Endodermal cell (in vitro differentiated cells): ENCODE measurements around the gene FHL3. TPM values are rescaled to one million over a fixed set of nuclear protein-coding genes. Genes with fewer than 3 reads are reported as not detected.

Source experiments
- DNase-seq: peaks from one replicate; pipeline ENCODE4 v3.0.0-alpha.2; 2017
- H3K27ac ChIP-seq: 2 replicates; pipeline ENCODE4 v1.5.1; 2013; ENCODE audit warnings: mild to moderate bottlenecking, low read depth, low read length, moderate library complexity
- H3K27me3 ChIP-seq: 2 replicates; pipeline ENCODE4 v1.6.1; 2013; ENCODE audit warnings: mild to moderate bottlenecking, low read length, moderate library complexity; ENCODE audit not compliant: insufficient read depth, control insufficient read depth, poor library complexity, severe bottlenecking
- H3K36me3 ChIP-seq: 2 replicates; pipeline ENCODE4 v1.7.0; 2013; ENCODE audit warnings: mild to moderate bottlenecking, low read length, moderate library complexity; ENCODE audit not compliant: control insufficient read depth, insufficient read depth
- H3K4me1 ChIP-seq: one replicate; pipeline ENCODE4 v1.7.0; 2013; ENCODE audit warnings: low read length; ENCODE audit not compliant: control insufficient read depth, insufficient read depth
- H3K4me3 ChIP-seq: 2 replicates; pipeline ENCODE4 v1.5.1; 2013; ENCODE audit warnings: mild to moderate bottlenecking, low read length, moderate library complexity
- H3K9ac ChIP-seq: 2 replicates; pipeline ENCODE4 v1.6.1; 2013; ENCODE audit warnings: mild to moderate bottlenecking, low read length, moderate library complexity; ENCODE audit not compliant: poor library complexity, severe bottlenecking; ENCODE audit errors: extremely low read depth
- H3K9me3 ChIP-seq: 2 replicates; pipeline ENCODE4 v1.6.1; 2013; ENCODE audit warnings: mild to moderate bottlenecking, low read length, moderate library complexity; ENCODE audit not compliant: control insufficient read depth
- H3K27ac Mint-ChIP-seq: 2 replicates; pipeline ENCODE4 v1.8.0; 2020; ENCODE audit warnings: mixed read lengths
- H3K27me3 Mint-ChIP-seq: 2 replicates; pipeline ENCODE4 v1.8.0; 2021; ENCODE audit warnings: mild to moderate bottlenecking, mixed read lengths; ENCODE audit not compliant: insufficient read depth
- H3K36me3 Mint-ChIP-seq: 2 replicates; pipeline ENCODE4 v1.8.0; 2020; ENCODE audit warnings: low read depth, mixed read lengths
- H3K4me1 Mint-ChIP-seq: 2 replicates; pipeline ENCODE4 v1.8.0; 2020; ENCODE audit warnings: mixed read lengths
- H3K4me3 Mint-ChIP-seq: 2 replicates; pipeline ENCODE4 v1.8.0; 2020; ENCODE audit warnings: mild to moderate bottlenecking, moderate library complexity, mixed read lengths
- H3K9me3 Mint-ChIP-seq: 2 replicates; pipeline ENCODE4 v1.8.0; 2020; ENCODE audit warnings: mild to moderate bottlenecking, mixed read lengths
- CTCF ChIP-seq: fragments of 200-600 bp; sonication (generic); conservative IDR thresholded peaks from 2 replicates; pipeline ENCODE4 v1.5.0; 2021; ENCODE audit warnings: antibody characterized with exemption, mild to moderate bottlenecking
- WGBS, 2 experiments: methylation state at CpG; one replicate each; pipeline versions ENCODE4 v1.1.5 to v1.1.7; 2013; ENCODE audit warnings: missing lambda C conversion rate in 2 of 2, mixed read lengths in 1 of 2; ENCODE audit not compliant: insufficient coverage in 1 of 2, insufficient read length in 1 of 2; 5-methylcytosine and 5-hydroxymethylcytosine counted together
- total RNA-seq, 2 donors: library from RNA; stranded (reverse); fragmentation: NEBNext Ultra II Directional in 1 of 2; extraction: Animal tissue kit (Norgen Biotek cat#: 25700) in 1 of 2; gene quantifications; 2 replicates in 1 of 2; 3 replicates in 1 of 2; pipeline ENCODE4 v1.2.1, GENCODE V29; 2021

FHL3 gene
- total RNA-seq, 2 donors from 2014 or later: 20.5 to 20.6 TPM

DNA sequence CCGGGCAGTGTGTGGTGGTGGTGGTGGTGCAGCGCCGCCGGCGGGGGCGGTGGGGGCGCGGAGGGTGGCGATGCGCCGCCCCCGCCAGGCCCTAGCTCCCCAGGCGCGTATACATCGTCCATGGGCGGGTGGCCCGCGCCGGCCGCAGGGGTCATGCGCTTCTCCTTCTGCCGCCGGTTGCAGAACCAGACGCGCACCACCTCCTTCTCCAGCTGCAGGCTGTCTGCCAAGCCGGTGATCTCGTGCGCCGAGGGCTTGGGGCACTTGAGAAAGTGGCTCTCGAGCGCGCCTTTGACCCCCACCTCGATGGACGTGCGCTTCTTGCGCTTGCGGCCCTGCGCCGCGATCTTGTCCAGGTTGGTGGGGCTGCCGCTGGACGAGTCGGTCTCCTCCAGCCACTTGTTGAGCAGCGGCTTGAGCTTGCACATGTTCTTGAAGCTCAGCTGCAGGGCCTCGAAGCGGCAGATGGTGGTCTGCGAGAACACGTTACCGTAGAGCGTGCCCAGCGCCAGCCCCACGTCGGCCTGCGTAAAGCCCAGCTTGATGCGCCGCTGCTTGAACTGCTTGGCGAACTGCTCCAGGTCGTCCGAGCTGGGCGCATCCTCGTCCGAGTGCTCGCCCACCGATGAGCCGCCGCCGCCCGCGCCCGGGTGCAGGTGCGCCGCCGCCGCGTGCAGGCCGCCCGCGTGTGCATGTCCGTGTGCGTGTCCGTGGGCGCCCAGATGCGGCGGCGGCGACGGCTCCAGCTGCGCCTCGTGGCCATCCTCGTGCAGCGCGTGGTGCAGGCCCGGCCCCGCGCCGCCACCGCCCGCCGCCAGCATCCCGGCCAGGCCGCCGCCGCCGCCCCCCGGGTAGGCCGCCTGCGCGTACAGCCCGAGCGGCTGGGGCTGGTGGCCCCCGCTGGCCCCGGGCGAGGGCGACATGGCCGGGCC is 40.4 kb upstream of the FHL3 start:
- H3K36me3 ChIP-seq: no peaks in the 10 kb centered on the region
- TF ChIP-seq CTCF: no peak
- no peaks in the 10 kb centered on the region for H3K4me1 ChIP-seq
- DNase-seq: peak; percentile 85
- H3K9ac ChIP-seq: no peak overlapping the region
- no peak overlapping the region for H3K27ac Mint-ChIP-seq
- no peaks in the 10 kb centered on the region for H3K4me1 Mint-ChIP-seq
- no peaks in the 10 kb centered on the region for H3K36me3 Mint-ChIP-seq
- no peaks in the 10 kb centered on the region for H3K9me3 Mint-ChIP-seq
- no peak overlapping the region for H3K4me3 ChIP-seq
- H3K27ac ChIP-seq: no peak overlapping the region
- peaks cover 80% of the 10 kb centered on the region for H3K27me3 Mint-ChIP-seq
- H3K27me3 ChIP-seq: peaks cover 85% of the 10 kb centered on the region
- H3K9me3 ChIP-seq: no peaks in the 10 kb centered on the region
- 2 to 3% methylated on average over 24 to 109 of the region's 115 CpGs for WGBS, 2 experiments
- H3K4me3 Mint-ChIP-seq: peak overlapping the region; percentile 42

- no peak for DNase-seq
Observed at GRCh38 chr1:38044221-38045215, 39.2 kb upstream of the FHL3 start.

More at GRCh38 chr1:38044221-38045215, 39.2 kb upstream of the FHL3 start:
- no peak for TF ChIP-seq CTCF
- no peak overlapping the region for H3K9ac ChIP-seq
- peaks cover 78% of the 10 kb centered on the region for H3K27me3 ChIP-seq
- no peaks in the 10 kb centered on the region for H3K9me3 ChIP-seq
- no peak overlapping the region for H3K27ac ChIP-seq
- H3K36me3 ChIP-seq: no peaks in the 10 kb centered on the region
- H3K27me3 Mint-ChIP-seq: peaks cover 79% of the 10 kb centered on the region
- WGBS, 2 experiments: 2 to 4% methylated on average over 25 to 70 of the region's 70 CpGs
- H3K36me3 Mint-ChIP-seq: no peaks in the 10 kb centered on the region
- H3K4me3 ChIP-seq: peak overlapping the region; percentile 53
- H3K4me1 Mint-ChIP-seq: no peaks in the 10 kb centered on the region
- H3K27ac Mint-ChIP-seq: no peak overlapping the region
- no peaks in the 10 kb centered on the region for H3K4me1 ChIP-seq
- H3K4me3 Mint-ChIP-seq: peak overlapping the region; percentile 52
- no peaks in the 10 kb centered on the region for H3K9me3 Mint-ChIP-seq
